Thoracic aorta (tissue), 2 donors: ENCODE measurements around the gene PCK1. TPM values are rescaled to one million over a fixed set of nuclear protein-coding genes. Genes with fewer than 3 reads are reported as not detected.
"Not testable (repeated sequence)": the region's sequence is repeated elsewhere in the genome, so short reads cannot be mapped to it uniquely, and the experiment has no call there.

ENCODE experiments used
- ATAC-seq: fragments of 150-250 bp; one replicate; pipeline ENCODE4 v1.8.0; 2017; ENCODE audit warnings: low read depth; ENCODE audit not compliant: insufficient number of reproducible peaks, low FRiP score
- DNase-seq: peaks from one replicate; pipeline ENCODE4 v3.0.0-alpha.2; 2020; ENCODE audit warnings: low spot score
- H3K27ac ChIP-seq, 2 donors: fragments of 200-600 bp; sonication (generic); 1 replicate in 1 of 2; 2 replicates in 1 of 2; pipeline ENCODE4 v1.5.1; 2016; ENCODE audit warnings: mild to moderate bottlenecking in 2 of 2, moderate library complexity in 2 of 2
- H3K27me3 ChIP-seq: fragments of 200-600 bp; sonication (generic); replicated peaks from 2 replicates; pipeline ENCODE4 v1.6.0; 2016; ENCODE audit warnings: mild to moderate bottlenecking; ENCODE audit not compliant: insufficient read depth
- H3K36me3 ChIP-seq: fragments of 200-600 bp; sonication (generic); one replicate; pipeline ENCODE4 v1.5.1; 2016
- H3K4me1 ChIP-seq, 2 donors: fragments of 200-600 bp; sonication (generic); 1 replicate in 1 of 2; 2 replicates in 1 of 2; pipeline versions ENCODE4 v1.5.1 to v1.6.0; 2016; ENCODE audit warnings: low read depth in 2 of 2, mild to moderate bottlenecking in 1 of 2; ENCODE audit not compliant: control insufficient read depth in 1 of 2
- H3K4me3 ChIP-seq: fragments of 200-600 bp; sonication (generic); 2 replicates; pipeline ENCODE4 v1.5.1; 2016; ENCODE audit warnings: mild to moderate bottlenecking
- H3K9me3 ChIP-seq: fragments of 200-600 bp; sonication (generic); 2 replicates; pipeline ENCODE4 v1.5.1; 2016
- CTCF ChIP-seq: fragments of 200-600 bp; sonication (generic); IDR thresholded peaks from one replicate; pipeline ENCODE4 v1.5.1; 2019; ENCODE audit warnings: antibody characterized with exemption
- total RNA-seq, 2 donors: library from RNA; depleted of rRNA; stranded (reverse); fragments of >200 nt; gene quantifications; one replicate each; pipeline versions ENCODE4 v1.1.0 to v1.2.3, GENCODE V29; 2016

Gene PCK1
- total RNA-seq: 1 to 10 TPM in 1 of 2 donors, under 1 TPM in 1; 0.56 to 4.2 TPM

- H3K36me3 ChIP-seq: no peaks in the 10 kb centered on the region
- no peak within 1 kb of the TSS for H3K4me3 ChIP-seq
- DNase-seq (no peak), ATAC-seq (no peak)
- H3K27ac ChIP-seq: no peak within 1 kb of the TSS
- no peaks in the 10 kb centered on the region for H3K4me1 ChIP-seq
- H3K9me3 ChIP-seq: no peaks in the 10 kb centered on the region
- TF ChIP-seq CTCF: no peak
- no peaks in the 10 kb centered on the region for H3K27me3 ChIP-seq
These were observed at the start of gene PCK1 for GRCh38 chr20:57560554-57561355. TSS of gene PCK1 (plus strand) at chr20:57561110. CDS start at chr20:57561412, 302 bp downstream.

- DNase-seq, H3K36me3 ChIP-seq, H3K27ac ChIP-seq, H3K4me1 ChIP-seq, ATAC-seq, H3K27me3 ChIP-seq, H3K9me3 ChIP-seq, H3K4me3 ChIP-seq: not testable (repeated sequence)
These were observed 49.2 kb upstream of the PCK1 start for GRCh38 chr20:57511709-57512108.

- Histone ChIP-seq H3K27ac (no peak overlapping the region), H3K36me3 (no peaks in the 10 kb centered on the region), H3K27me3 (no peaks in the 10 kb centered on the region), H3K4me1 (no peaks in the 10 kb centered on the region), H3K4me3 (no peak overlapping the region), H3K9me3 (no peaks in the 10 kb centered on the region)
- DNase-seq (no peak), ATAC-seq (no peak)
- no peak for TF ChIP-seq CTCF
These were observed 48.5 kb upstream of the PCK1 start for GRCh38 chr20:57512432-57512831.

- no peaks in the 10 kb centered on the region for H3K9me3 ChIP-seq
- no peaks in the 10 kb centered on the region for H3K36me3 ChIP-seq
- DNase-seq (no peak), ATAC-seq (no peak)
- no peak overlapping the region for H3K27ac ChIP-seq
- no peak overlapping the region for H3K4me3 ChIP-seq
- H3K4me1 ChIP-seq: no peaks in the 10 kb centered on the region
- TF ChIP-seq CTCF: no peak
- H3K27me3 ChIP-seq: no peaks in the 10 kb centered on the region
These were observed 47.7 kb upstream of the PCK1 start for GRCh38 chr20:57513199-57513598.

- no peak for DNase-seq
- no peak overlapping the region for H3K27ac ChIP-seq
- TF ChIP-seq CTCF: peak; percentile 78
- no peaks in the 10 kb centered on the region for H3K27me3 ChIP-seq
- no peaks in the 10 kb centered on the region for H3K36me3 ChIP-seq
- no peaks in the 10 kb centered on the region for H3K4me1 ChIP-seq
- no peaks in the 10 kb centered on the region for H3K9me3 ChIP-seq
- H3K4me3 ChIP-seq: no peak overlapping the region
- peak; percentile 28 for ATAC-seq
These were observed 46.6 kb upstream of the PCK1 start for GRCh38 chr20:57514273-57514751.
